ENCODE results near the gene ZBTB17.

GRCh38 chr1:15957221-15958095 lies 18.4 kb downstream of the ZBTB17 start:
- TF ChIP-seq POLR2AphosphoS5 (IDR thresholded peaks at IDR 0.05; ENCODE audit: low read depth, low read length) (no peak), REST (IDR thresholded peaks at IDR 0.05; ENCODE audit: insufficient read depth in 1 of 2, low read depth in 2 of 2, low read length in 2 of 2) (no peak), SIN3A (IDR thresholded peaks at IDR 0.05; ENCODE audit: borderline replicate concordance, insufficient read depth, low read length) (no peak), TAF1 (IDR thresholded peaks at IDR 0.05; ENCODE audit: borderline replicate concordance, insufficient read depth, low read length) (no peak), FOXP2 (optimal IDR thresholded peaks at IDR 0.05; ENCODE audit: borderline replicate concordance, extremely low read depth, extremely low read length, insufficient read depth) (no peak)

All from PFSK-1 (cell line).